Endothelial cell of umbilical vein (primary cell): ENCODE data around the gene DVL3. TPM values are rescaled to one million over a fixed set of nuclear protein-coding genes. Genes with fewer than 3 reads are reported as not detected.

Experiments used
- BruUV-seq: library from RNA; stranded (reverse); fragments of 400-500 nt; replicated peaks from 2 replicates; lab custom pipeline; 2021; lab: Mats Ljungman, UMichigan
- CTCF ChIA-PET: fragments of 300-600, 350-600 bp; sonication (Branson Sonifier 250); formaldehyde crosslinking; loops from one replicate; lab custom pipeline; 2021; ENCODE audit warnings: antibody characterized with exemption, inconsistent platforms; lab: Charles Lee
- POLR2A ChIA-PET: fragments of 300-600, 350-600 bp; sonication (Branson Sonifier 250); formaldehyde crosslinking; loops from one replicate; lab custom pipeline; 2021; ENCODE audit warnings: antibody characterized with exemption, inconsistent platforms; lab: Charles Lee
- DNase-seq: peaks from one replicate; pipeline ENCODE4 v3.0.0-alpha.2; 2011; ENCODE audit warnings: low read depth, low spot score
- FAIRE-seq: peaks from 2 replicates; lab custom pipeline; 2011; peaks lifted over from hg19 to GRCh38; lab: Jason Lieb, UNC
- H2AFZ ChIP-seq: 2 replicates; pipeline ENCODE4 v1.6.0; 2012; ENCODE audit warnings: low read depth, low read length, control low read depth, inconsistent platforms
- H3K27ac ChIP-seq: 2 replicates; pipeline ENCODE4 v1.5.1; 2011; ENCODE audit warnings: low read depth, mild to moderate bottlenecking, control low read depth, low read length, moderate library complexity; ENCODE audit not compliant: insufficient read depth
- H3K27me3 ChIP-seq, 2 experiments: 2 replicates each; pipeline versions ENCODE4 v1.6.0 to v1.6.1; 2011; ENCODE audit warnings: low read length in 2 of 2, mixed read lengths in 1 of 2; ENCODE audit not compliant: control insufficient read depth in 2 of 2, insufficient read depth in 2 of 2
- H3K36me3 ChIP-seq, 2 experiments: 2 replicates in 1 of 2; 3 replicates in 1 of 2; pipeline ENCODE4 v1.5.1; 2011; ENCODE audit warnings: low read length in 2 of 2, mild to moderate bottlenecking in 1 of 2, moderate library complexity in 1 of 2; ENCODE audit not compliant: control insufficient read depth in 2 of 2, insufficient read depth in 2 of 2; ENCODE audit errors: extremely low read depth in 1 of 2
- H3K4me1 ChIP-seq: 3 replicates; pipeline ENCODE4 v1.5.1; 2011; ENCODE audit warnings: mild to moderate bottlenecking, low read length; ENCODE audit not compliant: control insufficient read depth, insufficient read depth; ENCODE audit errors: extremely low read depth
- H3K4me2 ChIP-seq: 2 replicates; pipeline ENCODE4 v1.6.1; 2011; ENCODE audit warnings: low read length, control low read depth, mixed read lengths; ENCODE audit not compliant: insufficient read depth
- H3K4me3 ChIP-seq, 3 experiments: fragments of 200-600 bp in 1 of 3; sonication (generic), shearing (Covaris generic) in 1 of 3; replicated peaks in 1 of 3; 2 replicates each; pipeline ENCODE4 v1.5.1; 2011 to 2016; ENCODE audit warnings: control low read depth in 3 of 3, low read length in 3 of 3, mild to moderate bottlenecking in 2 of 3, inconsistent platforms in 1 of 3, low read depth in 1 of 3, moderate library complexity in 1 of 3; ENCODE audit not compliant: insufficient read depth in 1 of 3
- H3K79me2 ChIP-seq: 2 replicates; pipeline ENCODE4 v1.6.0; 2012; ENCODE audit warnings: low read length, inconsistent platforms; ENCODE audit not compliant: control insufficient read depth, insufficient read depth
- H3K9ac ChIP-seq: replicated peaks from 2 replicates; pipeline ENCODE3; 2011; ENCODE audit warnings: low read length, control low read depth; ENCODE audit not compliant: insufficient read depth; ENCODE audit errors: extremely low read depth
- H3K9me1 ChIP-seq: replicated peaks from 3 replicates; pipeline ENCODE4 v1.6.0; 2011; ENCODE audit warnings: mild to moderate bottlenecking, low read length; ENCODE audit not compliant: control insufficient read depth, insufficient read depth; ENCODE audit errors: extremely low read depth
- H3K9me3 ChIP-seq: replicated peaks from 2 replicates; pipeline ENCODE4 v1.5.1; 2012; ENCODE audit warnings: low read length, inconsistent platforms; ENCODE audit not compliant: control insufficient read depth, insufficient read depth
- H4K20me1 ChIP-seq: replicated peaks from 2 replicates; pipeline ENCODE3; 2011; ENCODE audit warnings: mild to moderate bottlenecking, low read length; ENCODE audit not compliant: control insufficient read depth, insufficient read depth; ENCODE audit errors: extremely low read depth
- EZH2 ChIP-seq: IDR thresholded peaks from 2 replicates; pipeline ENCODE4 v1.6.1; 2012; ENCODE audit warnings: borderline replicate concordance, low read depth, mild to moderate bottlenecking, moderate library complexity, low read length, inconsistent platforms; ENCODE audit not compliant: severe bottlenecking
- FOS ChIP-seq: IDR thresholded peaks from 2 replicates; pipeline ENCODE4 v1.6.1; 2011; ENCODE audit warnings: mild to moderate bottlenecking, low read length, moderate library complexity, borderline replicate concordance; ENCODE audit not compliant: insufficient read depth
- GATA2 ChIP-seq: IDR thresholded peaks from 2 replicates; pipeline ENCODE4 v1.7.0; 2011; ENCODE audit warnings: low read depth, mild to moderate bottlenecking, moderate library complexity, mixed read lengths, low read length; ENCODE audit not compliant: insufficient read length, insufficient read depth
- JUN ChIP-seq: IDR thresholded peaks from 2 replicates; pipeline ENCODE4 v1.6.1; 2011; ENCODE audit warnings: borderline replicate concordance, low read depth; ENCODE audit not compliant: insufficient read length, insufficient read depth
- MYC ChIP-seq: IDR thresholded peaks from one replicate; pipeline ENCODE4 v1.6.1; 2011; ENCODE audit warnings: mild to moderate bottlenecking, low read depth, low read length
- POLR2A ChIP-seq: IDR thresholded peaks from 2 replicates; pipeline ENCODE4 v1.6.1; 2012; ENCODE audit warnings: low read depth, mild to moderate bottlenecking, control low read depth, low read length
- POLR2AphosphoS5 ChIP-seq: IDR thresholded peaks from 2 replicates; pipeline ENCODE4 v1.6.1; 2012; ENCODE audit warnings: low read depth, mild to moderate bottlenecking, control low read depth, low read length, moderate library complexity; ENCODE audit not compliant: insufficient read depth
- dilution Hi-C: fragments of 300-500 bp; cut with MboI; formaldehyde crosslinking; loops from one replicate; pipeline ENCODE4 v1.15.0; 2019; ENCODE audit warnings: low sequenced_read_pairs; ENCODE audit not compliant: extremely low pct_ligation_motif_present
- intact Hi-C: fragments of 100-400 bp; cut with micrococcal nuclease; formaldehyde crosslinking; loops from one replicate; pipeline ENCODE4 v1.10.0; 2022
- polyA plus RNA-seq, 4 experiments: library from polyadenylated mRNA; depleted of rRNA in 3 of 4; stranded (reverse) in 3 of 4; unstranded in 1 of 4; fragments of >200 nt; gene quantifications; 2 replicates each; pipeline versions ENCODE4 v1.2.1 to v1.2.3, GENCODE V29; 2011 to 2012; ENCODE audit warnings: missing spikeins in 1 of 4
- total RNA-seq: library from RNA; stranded (reverse); gene quantifications from 2 replicates; pipeline ENCODE4 v1.2.3, GENCODE V29; 2021
- TF ChIP-seq, protein P1 (sequence below): IDR thresholded peaks from 2 replicates; pipeline ENCODE4 v1.6.1; 2011; ENCODE audit not compliant: insufficient read depth, insufficient read length
- TF ChIP-seq, protein P2 (sequence below), 2 donors: IDR thresholded peaks; 1 replicate in 1 of 2; 2 replicates in 1 of 2; pipeline ENCODE4 v1.5.1; 2011; ENCODE audit warnings: low read length in 2 of 2, mild to moderate bottlenecking in 2 of 2, moderate library complexity in 2 of 2, control low read depth in 1 of 2, inconsistent platforms in 1 of 2, low read depth in 1 of 2; ENCODE audit not compliant: insufficient read depth in 1 of 2; ENCODE audit errors: extremely low read depth in 1 of 2

Gene DVL3
- total and polyA plus RNA-seq, 2 donors (not counting 3 experiments of a cell fraction or from before 2014, with no cell fraction given) = 43.8 to 59.0 TPM

DNA sequence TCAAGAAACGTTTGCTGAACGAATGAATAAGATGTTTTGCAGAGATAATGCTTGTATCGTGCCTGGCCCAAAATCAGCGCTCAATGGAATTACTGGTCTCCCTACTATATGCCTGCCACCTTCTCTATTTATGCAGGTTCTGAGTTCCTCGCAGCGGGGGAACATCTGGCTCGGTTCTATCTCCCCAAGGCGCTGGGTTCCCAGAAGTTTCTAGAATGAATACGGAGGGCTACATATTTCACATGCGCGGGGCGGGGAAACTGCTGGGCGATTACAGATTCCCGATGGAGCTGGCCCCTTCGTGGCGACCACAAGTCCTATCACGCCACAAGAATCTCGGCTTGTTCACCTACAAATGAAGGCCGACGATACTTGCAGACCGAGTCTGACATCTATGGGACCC is 20.4 kb upstream of the DVL3 start:
- CTCF ChIA-PET = interaction anchor here (0.9 to 2.9 kb wide), 14 partner anchors 10 to 250 kb away, joined by 3 to 18 read pairs (median 6); partner anchors contain the start of genes DVL3, FAM131A and PARL

More for the DNA sequence above, 20.4 kb upstream of the DVL3 start:
- BruUV-seq = TSS peak; percentile 80
- Histone ChIP-seq H3K4me1 (peaks cover 27% of the 10 kb centered on the region), H3K36me3 (peaks cover 3% of the 10 kb centered on the region in 2 experiments), H3K27ac (peak overlapping the region; percentile 0), H3K9ac (peak overlapping the region; percentile 87), H3K9me3 (no peaks in the 10 kb centered on the region), H3K4me3 (peak overlapping the region; percentile 67 to 92 (median 90)), H3K9me1 (no peaks in the 10 kb centered on the region), H3K4me2 (peak overlapping the region; percentile 91), H4K20me1 (no peaks in the 10 kb centered on the region), H3K27me3 (no peaks in the 10 kb centered on the region), H3K79me2 (peaks cover 31% of the 10 kb centered on the region), H2AFZ (peak overlapping the region; percentile 49)
- DNase-seq = no peak
- TF ChIP-seq POLR2AphosphoS5 = no peak
- no peak for TF ChIP-seq EZH2
- no peak for TF ChIP-seq MYC
- no peak for TF ChIP-seq POLR2A
- no peak for TF ChIP-seq GATA2
- TF ChIP-seq JUN = no peak
- TF ChIP-seq, protein P1, sequence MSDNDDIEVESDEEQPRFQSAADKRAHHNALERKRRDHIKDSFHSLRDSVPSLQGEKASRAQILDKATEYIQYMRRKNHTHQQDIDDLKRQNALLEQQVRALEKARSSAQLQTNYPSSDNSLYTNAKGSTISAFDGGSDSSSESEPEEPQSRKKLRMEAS = no peak
- TF ChIP-seq FOS = no peak
- TF ChIP-seq, protein P2, sequence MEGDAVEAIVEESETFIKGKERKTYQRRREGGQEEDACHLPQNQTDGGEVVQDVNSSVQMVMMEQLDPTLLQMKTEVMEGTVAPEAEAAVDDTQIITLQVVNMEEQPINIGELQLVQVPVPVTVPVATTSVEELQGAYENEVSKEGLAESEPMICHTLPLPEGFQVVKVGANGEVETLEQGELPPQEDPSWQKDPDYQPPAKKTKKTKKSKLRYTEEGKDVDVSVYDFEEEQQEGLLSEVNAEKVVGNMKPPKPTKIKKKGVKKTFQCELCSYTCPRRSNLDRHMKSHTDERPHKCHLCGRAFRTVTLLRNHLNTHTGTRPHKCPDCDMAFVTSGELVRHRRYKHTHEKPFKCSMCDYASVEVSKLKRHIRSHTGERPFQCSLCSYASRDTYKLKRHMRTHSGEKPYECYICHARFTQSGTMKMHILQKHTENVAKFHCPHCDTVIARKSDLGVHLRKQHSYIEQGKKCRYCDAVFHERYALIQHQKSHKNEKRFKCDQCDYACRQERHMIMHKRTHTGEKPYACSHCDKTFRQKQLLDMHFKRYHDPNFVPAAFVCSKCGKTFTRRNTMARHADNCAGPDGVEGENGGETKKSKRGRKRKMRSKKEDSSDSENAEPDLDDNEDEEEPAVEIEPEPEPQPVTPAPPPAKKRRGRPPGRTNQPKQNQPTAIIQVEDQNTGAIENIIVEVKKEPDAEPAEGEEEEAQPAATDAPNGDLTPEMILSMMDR (IDR thresholded peaks at IDR 0.05; ENCODE audit: extremely low read depth in 1 of 2, insufficient read depth in 1 of 2, low read depth in 1 of 2, low read length in 2 of 2) = no peak
- no peak for FAIRE-seq
- intact Hi-C loops = loop anchor here (1.0 to 2.0 kb wide), 6 partner anchors 21 to 239 kb away; partner anchors contain the start of genes ABCC5, ABCF3 and DVL3
- POLR2A ChIA-PET = no interaction called here
- dilution Hi-C loops = no loop called here
